HEK293 (cell line): ENCODE results near the gene CEP104.

Source experiments
- GLI2 ChIP-seq: fragments of 450-650 bp; formaldehyde crosslinking; IDR thresholded peaks from 2 replicates; pipeline ENCODE4; 2017; ENCODE audit warnings: missing biosample characterization, missing genetic modification characterization, low read depth, borderline replicate concordance
- MYNN ChIP-seq: fragments of 450-650 bp; formaldehyde crosslinking; IDR thresholded peaks from 2 replicates; pipeline ENCODE4 v1.5.1; 2016; ENCODE audit warnings: missing biosample characterization, missing genetic modification characterization, borderline replicate concordance
- OSR2 ChIP-seq: fragments of 450-650 bp; formaldehyde crosslinking; IDR thresholded peaks from 2 replicates; pipeline ENCODE4 v1.5.1; 2016; ENCODE audit warnings: missing biosample characterization, missing genetic modification characterization
- ZBTB7A ChIP-seq: fragments of 450-650 bp; formaldehyde crosslinking; IDR thresholded peaks from 2 replicates; pipeline ENCODE4 v1.5.1; 2016; ENCODE audit warnings: low read depth, missing biosample characterization, missing genetic modification characterization
- ZFP37 ChIP-seq: fragments of 450-650 bp; formaldehyde crosslinking; IDR thresholded peaks from 2 replicates; pipeline ENCODE4 v1.5.1; 2016; ENCODE audit warnings: missing biosample characterization, missing genetic modification characterization
- ZNF121 ChIP-seq: fragments of 450-650 bp; formaldehyde crosslinking; IDR thresholded peaks from 2 replicates; pipeline ENCODE4 v1.5.1; 2016; ENCODE audit warnings: missing biosample characterization, missing genetic modification characterization
- ZNF133 ChIP-seq: fragments of 450-650 bp; formaldehyde crosslinking; IDR thresholded peaks from 2 replicates; pipeline ENCODE4 v1.5.1; 2016; ENCODE audit warnings: missing biosample characterization, missing genetic modification characterization
- ZNF138 ChIP-seq: fragments of 450-650 bp; formaldehyde crosslinking; IDR thresholded peaks from 2 replicates; pipeline ENCODE4 v1.5.1; 2016; ENCODE audit warnings: missing biosample characterization, missing genetic modification characterization, borderline replicate concordance
- ZNF16 ChIP-seq: fragments of 450-650 bp; formaldehyde crosslinking; IDR thresholded peaks from 2 replicates; pipeline ENCODE4 v1.5.1; 2016; ENCODE audit warnings: low read depth, missing biosample characterization, missing genetic modification characterization
- ZNF18 ChIP-seq: fragments of 450-650 bp; formaldehyde crosslinking; IDR thresholded peaks from 2 replicates; pipeline ENCODE4 v1.5.1; 2016; ENCODE audit warnings: missing biosample characterization, missing genetic modification characterization
- ZNF211 ChIP-seq: fragments of 450-650 bp; formaldehyde crosslinking; IDR thresholded peaks from 2 replicates; pipeline ENCODE4 v1.5.1; 2016; ENCODE audit warnings: low read depth, missing biosample characterization, missing genetic modification characterization
- ZNF280D ChIP-seq: fragments of 450-650 bp; formaldehyde crosslinking; IDR thresholded peaks from 2 replicates; pipeline ENCODE4 v1.5.1; 2016; ENCODE audit warnings: missing biosample characterization, missing genetic modification characterization
- ZNF324 ChIP-seq: fragments of 450-650 bp; formaldehyde crosslinking; IDR thresholded peaks from 2 replicates; pipeline ENCODE4 v1.5.1; 2016; ENCODE audit warnings: missing biosample characterization, missing genetic modification characterization
- ZNF335 ChIP-seq: fragments of 450-650 bp; formaldehyde crosslinking; conservative IDR thresholded peaks from 2 replicates; pipeline ENCODE4 v1.5.1; 2016; ENCODE audit warnings: missing biosample characterization, missing genetic modification characterization
- ZNF366 ChIP-seq: fragments of 450-650 bp; formaldehyde crosslinking; conservative IDR thresholded peaks from 2 replicates; pipeline ENCODE4 v1.5.1; 2016; ENCODE audit warnings: missing biosample characterization, missing genetic modification characterization
- ZNF416 ChIP-seq: fragments of 450-650 bp; formaldehyde crosslinking; IDR thresholded peaks from 2 replicates; pipeline ENCODE4 v1.5.1; 2016; ENCODE audit warnings: missing biosample characterization, missing genetic modification characterization
- ZNF423 ChIP-seq: fragments of 450-650 bp; formaldehyde crosslinking; IDR thresholded peaks from 2 replicates; pipeline ENCODE4 v1.5.1; 2016; ENCODE audit warnings: missing biosample characterization, missing genetic modification characterization
- ZNF521 ChIP-seq: fragments of 450-650 bp; formaldehyde crosslinking; IDR thresholded peaks from 2 replicates; pipeline ENCODE4 v1.5.1; 2017; ENCODE audit warnings: missing biosample characterization, mild to moderate bottlenecking, missing genetic modification characterization
- ZNF558 ChIP-seq: fragments of 450-650 bp; formaldehyde crosslinking; IDR thresholded peaks from 2 replicates; pipeline ENCODE4 v1.5.1; 2016; ENCODE audit warnings: missing biosample characterization, missing genetic modification characterization
- ZNF654 ChIP-seq: fragments of 450-650 bp; formaldehyde crosslinking; IDR thresholded peaks from 2 replicates; pipeline ENCODE4 v1.5.1; 2016; ENCODE audit warnings: low read depth, missing biosample characterization, missing genetic modification characterization
- ZSCAN23 ChIP-seq: fragments of 450-650 bp; formaldehyde crosslinking; IDR thresholded peaks from 2 replicates; pipeline ENCODE4 v1.5.1; 2016; ENCODE audit warnings: missing biosample characterization, missing genetic modification characterization
- ZSCAN30 ChIP-seq: fragments of 450-650 bp; IDR thresholded peaks from 2 replicates; pipeline ENCODE4 v1.5.1; 2018; ENCODE audit warnings: missing biosample characterization, mild to moderate bottlenecking, missing genetic modification characterization, moderate library complexity
- ZSCAN5A ChIP-seq: fragments of 450-650 bp; formaldehyde crosslinking; IDR thresholded peaks from 2 replicates; pipeline ENCODE4 v1.5.1; 2016; ENCODE audit warnings: missing biosample characterization, missing genetic modification characterization
- TF ChIP-seq, protein P1 (sequence below): fragments of 450-650 bp; formaldehyde crosslinking; IDR thresholded peaks from 2 replicates; pipeline ENCODE4 v1.5.1; 2016; ENCODE audit warnings: missing biosample characterization, missing genetic modification characterization
- TF ChIP-seq, protein P2 (sequence below): fragments of 450-650 bp; formaldehyde crosslinking; IDR thresholded peaks from 2 replicates; pipeline ENCODE4 v1.5.0; 2017; ENCODE audit warnings: missing biosample characterization, missing genetic modification characterization, borderline replicate concordance
- TF ChIP-seq, protein P3 (sequence below): fragments of 450-650 bp; formaldehyde crosslinking; conservative IDR thresholded peaks from 2 replicates; pipeline ENCODE4 v1.5.1; 2016; ENCODE audit warnings: low read depth, missing biosample characterization, missing genetic modification characterization

Gene CEP104

GRCh38 chr1:3775490-3776230, 81.4 kb downstream of the CEP104 start (continued):
- TF ChIP-seq, protein P1, sequence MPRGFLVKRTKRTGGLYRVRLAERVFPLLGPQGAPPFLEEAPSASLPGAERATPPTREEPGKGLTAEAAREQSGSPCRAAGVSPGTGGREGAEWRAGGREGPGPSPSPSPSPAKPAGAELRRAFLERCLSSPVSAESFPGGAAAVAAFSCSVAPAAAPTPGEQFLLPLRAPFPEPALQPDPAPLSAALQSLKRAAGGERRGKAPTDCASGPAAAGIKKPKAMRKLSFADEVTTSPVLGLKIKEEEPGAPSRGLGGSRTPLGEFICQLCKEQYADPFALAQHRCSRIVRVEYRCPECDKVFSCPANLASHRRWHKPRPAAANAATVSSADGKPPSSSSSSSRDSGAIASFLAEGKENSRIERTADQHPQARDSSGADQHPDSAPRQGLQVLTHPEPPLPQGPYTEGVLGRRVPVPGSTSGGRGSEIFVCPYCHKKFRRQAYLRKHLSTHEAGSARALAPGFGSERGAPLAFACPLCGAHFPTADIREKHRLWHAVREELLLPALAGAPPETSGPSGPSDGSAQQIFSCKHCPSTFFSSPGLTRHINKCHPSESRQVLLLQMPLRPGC, result no peak
- no peak for TF ChIP-seq ZBTB7A (tag by site-specific recombination)
- TF ChIP-seq ZSCAN30, result peak; percentile 76; the same call in 1 of the 2 replicates
- TF ChIP-seq GLI2 (tag by site-specific recombination), result no peak
- TF ChIP-seq ZSCAN23, result no peak
- no peak for TF ChIP-seq ZFP37 (tag by site-specific recombination)
- TF ChIP-seq ZNF423 (tag by site-specific recombination), result no peak
- no peak for TF ChIP-seq ZNF18
- TF ChIP-seq, protein P2, sequence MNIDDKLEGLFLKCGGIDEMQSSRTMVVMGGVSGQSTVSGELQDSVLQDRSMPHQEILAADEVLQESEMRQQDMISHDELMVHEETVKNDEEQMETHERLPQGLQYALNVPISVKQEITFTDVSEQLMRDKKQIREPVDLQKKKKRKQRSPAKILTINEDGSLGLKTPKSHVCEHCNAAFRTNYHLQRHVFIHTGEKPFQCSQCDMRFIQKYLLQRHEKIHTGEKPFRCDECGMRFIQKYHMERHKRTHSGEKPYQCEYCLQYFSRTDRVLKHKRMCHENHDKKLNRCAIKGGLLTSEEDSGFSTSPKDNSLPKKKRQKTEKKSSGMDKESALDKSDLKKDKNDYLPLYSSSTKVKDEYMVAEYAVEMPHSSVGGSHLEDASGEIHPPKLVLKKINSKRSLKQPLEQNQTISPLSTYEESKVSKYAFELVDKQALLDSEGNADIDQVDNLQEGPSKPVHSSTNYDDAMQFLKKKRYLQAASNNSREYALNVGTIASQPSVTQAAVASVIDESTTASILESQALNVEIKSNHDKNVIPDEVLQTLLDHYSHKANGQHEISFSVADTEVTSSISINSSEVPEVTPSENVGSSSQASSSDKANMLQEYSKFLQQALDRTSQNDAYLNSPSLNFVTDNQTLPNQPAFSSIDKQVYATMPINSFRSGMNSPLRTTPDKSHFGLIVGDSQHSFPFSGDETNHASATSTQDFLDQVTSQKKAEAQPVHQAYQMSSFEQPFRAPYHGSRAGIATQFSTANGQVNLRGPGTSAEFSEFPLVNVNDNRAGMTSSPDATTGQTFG (tag by site-specific recombination), result no peak
- no peak for TF ChIP-seq ZNF521
- TF ChIP-seq ZNF280D (tag by site-specific recombination), result no peak
- TF ChIP-seq ZNF416 (tag by site-specific recombination), result no peak
- no peak for TF ChIP-seq ZNF324 (tag by site-specific recombination)
- TF ChIP-seq MYNN (tag by site-specific recombination), result no peak
- TF ChIP-seq ZSCAN5A, result no peak
- TF ChIP-seq, protein P3, sequence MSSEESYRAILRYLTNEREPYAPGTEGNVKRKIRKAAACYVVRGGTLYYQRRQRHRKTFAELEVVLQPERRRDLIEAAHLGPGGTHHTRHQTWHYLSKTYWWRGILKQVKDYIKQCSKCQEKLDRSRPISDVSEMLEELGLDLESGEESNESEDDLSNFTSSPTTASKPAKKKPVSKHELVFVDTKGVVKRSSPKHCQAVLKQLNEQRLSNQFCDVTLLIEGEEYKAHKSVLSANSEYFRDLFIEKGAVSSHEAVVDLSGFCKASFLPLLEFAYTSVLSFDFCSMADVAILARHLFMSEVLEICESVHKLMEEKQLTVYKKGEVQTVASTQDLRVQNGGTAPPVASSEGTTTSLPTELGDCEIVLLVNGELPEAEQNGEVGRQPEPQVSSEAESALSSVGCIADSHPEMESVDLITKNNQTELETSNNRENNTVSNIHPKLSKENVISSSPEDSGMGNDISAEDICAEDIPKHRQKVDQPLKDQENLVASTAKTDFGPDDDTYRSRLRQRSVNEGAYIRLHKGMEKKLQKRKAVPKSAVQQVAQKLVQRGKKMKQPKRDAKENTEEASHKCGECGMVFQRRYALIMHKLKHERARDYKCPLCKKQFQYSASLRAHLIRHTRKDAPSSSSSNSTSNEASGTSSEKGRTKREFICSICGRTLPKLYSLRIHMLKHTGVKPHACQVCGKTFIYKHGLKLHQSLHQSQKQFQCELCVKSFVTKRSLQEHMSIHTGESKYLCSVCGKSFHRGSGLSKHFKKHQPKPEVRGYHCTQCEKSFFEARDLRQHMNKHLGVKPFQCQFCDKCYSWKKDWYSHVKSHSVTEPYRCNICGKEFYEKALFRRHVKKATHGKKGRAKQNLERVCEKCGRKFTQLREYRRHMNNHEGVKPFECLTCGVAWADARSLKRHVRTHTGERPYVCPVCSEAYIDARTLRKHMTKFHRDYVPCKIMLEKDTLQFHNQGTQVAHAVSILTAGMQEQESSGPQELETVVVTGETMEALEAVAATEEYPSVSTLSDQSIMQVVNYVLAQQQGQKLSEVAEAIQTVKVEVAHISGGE (tag by site-specific recombination), result no peak
- no peak for TF ChIP-seq ZNF133 (tag by site-specific recombination)
- TF ChIP-seq ZNF654, result no peak
- TF ChIP-seq ZNF558 (tag by site-specific recombination), result no peak
- no peak for TF ChIP-seq ZNF366 (tag by site-specific recombination)
- no peak for TF ChIP-seq ZNF138 (tag by site-specific recombination)
- TF ChIP-seq OSR2 (tag by site-specific recombination), result no peak
- TF ChIP-seq ZNF211, result no peak
- no peak for TF ChIP-seq ZNF16 (tag by site-specific recombination)
- TF ChIP-seq ZNF121 (tag by site-specific recombination), result no peak; the same call in 1 of the 2 replicates
- TF ChIP-seq ZNF335 (tag by site-specific recombination), result peak; percentile 34; the same call in 1 of the 2 replicates
